HepG2 (cell line): ENCODE data around the gene NCKAP5L. TPM values are rescaled to one million over a fixed set of nuclear protein-coding genes. Genes with fewer than 3 reads are reported as not detected.

Experiments used
- AGO1 ChIP-seq: fragments of 200-400 bp; formaldehyde crosslinking; IDR thresholded peaks from 2 replicates; pipeline ENCODE4 v1.6.1; 2017; ENCODE audit warnings: mild to moderate bottlenecking, low read depth, low read length, moderate library complexity; ENCODE audit not compliant: poor library complexity, severe bottlenecking
- MATR3 ChIP-seq: sonication (generic); formaldehyde crosslinking; IDR thresholded peaks from 2 replicates; pipeline ENCODE4 v1.4.0; 2020; ENCODE audit warnings: missing genetic modification reagents
- RBAK ChIP-seq: sonication (generic); formaldehyde crosslinking; IDR thresholded peaks from 2 replicates; pipeline ENCODE4 v1.5.1; 2020; ENCODE audit warnings: mild to moderate bottlenecking, missing genetic modification reagents
- TP53 ChIP-seq: sonication (generic); formaldehyde crosslinking; conservative IDR thresholded peaks from 2 replicates; pipeline ENCODE4 v1.4.0; 2020; ENCODE audit warnings: missing genetic modification reagents
- ZKSCAN5 ChIP-seq: sonication (generic); formaldehyde crosslinking; IDR thresholded peaks from 2 replicates; pipeline ENCODE4 v1.5.1; 2020; ENCODE audit warnings: mild to moderate bottlenecking, missing genetic modification reagents
- ZNF20 ChIP-seq: sonication (generic); formaldehyde crosslinking; IDR thresholded peaks from 2 replicates; pipeline ENCODE4 v1.4.0; 2020; ENCODE audit warnings: mild to moderate bottlenecking, moderate library complexity, missing genetic modification reagents
- polyA plus RNA-seq, 8 experiments: library from polyadenylated mRNA; depleted of rRNA in 3 of 8; stranded (reverse) in 7 of 8; unstranded in 1 of 8; fragments of >200 nt; fragmentation: Illumina TruSeq in 4 of 8; extraction: Trizol in 4 of 8; gene quantifications; 2 replicates each; pipeline versions ENCODE4 v1.2.1 to v1.2.3, GENCODE V29; 2011 to 2016; ENCODE audit warnings: low read depth in 4 of 8, missing spikeins in 1 of 8, mixed read lengths in 1 of 8; ENCODE audit not compliant: insufficient read depth in 1 of 8
- total RNA-seq, 5 experiments: library from RNA; depleted of rRNA; stranded (reverse); fragments of >200 nt; fragmentation: Illumina TruSeq; extraction: Trizol; gene quantifications; 2 replicates each; pipeline ENCODE4 v1.2.3, GENCODE V29; 2016; ENCODE audit warnings: low read depth in 1 of 5
- TF ChIP-seq, protein P1 (sequence below): sonication (generic); formaldehyde crosslinking; IDR thresholded peaks from 2 replicates; pipeline ENCODE4 v1.4.0; 2020; ENCODE audit warnings: mild to moderate bottlenecking, missing genetic modification reagents, borderline replicate concordance
- TF ChIP-seq, protein P2 (sequence below): sonication (generic); formaldehyde crosslinking; IDR thresholded peaks from 2 replicates; pipeline ENCODE4 v1.4.0; 2020; ENCODE audit warnings: missing genetic modification reagents, mild to moderate bottlenecking, borderline replicate concordance
- TF ChIP-seq, protein P3 (sequence below): sonication (generic); formaldehyde crosslinking; IDR thresholded peaks from 2 replicates; pipeline ENCODE4 v1.5.0; 2020; ENCODE audit warnings: mild to moderate bottlenecking, missing genetic modification reagents, borderline replicate concordance
- TF ChIP-seq, protein P4 (sequence below), 2 experiments: fragments of 450-650 bp in 1 of 2; sonication (generic) in 1 of 2; formaldehyde crosslinking in 1 of 2; IDR thresholded peaks; 2 replicates each; pipeline versions ENCODE4 v1.6.1 to v1.8.0; 2016 to 2022; ENCODE audit warnings: antibody characterized with exemption in 1 of 2, mild to moderate bottlenecking in 1 of 2, missing genetic modification reagents in 1 of 2

Gene NCKAP5L
- total and polyA plus RNA-seq, 2 of the 13 experiments (the other 11 are each of a cell fraction or from before 2014, with no cell fraction given), result 4.1 to 9.0 TPM

DNA sequence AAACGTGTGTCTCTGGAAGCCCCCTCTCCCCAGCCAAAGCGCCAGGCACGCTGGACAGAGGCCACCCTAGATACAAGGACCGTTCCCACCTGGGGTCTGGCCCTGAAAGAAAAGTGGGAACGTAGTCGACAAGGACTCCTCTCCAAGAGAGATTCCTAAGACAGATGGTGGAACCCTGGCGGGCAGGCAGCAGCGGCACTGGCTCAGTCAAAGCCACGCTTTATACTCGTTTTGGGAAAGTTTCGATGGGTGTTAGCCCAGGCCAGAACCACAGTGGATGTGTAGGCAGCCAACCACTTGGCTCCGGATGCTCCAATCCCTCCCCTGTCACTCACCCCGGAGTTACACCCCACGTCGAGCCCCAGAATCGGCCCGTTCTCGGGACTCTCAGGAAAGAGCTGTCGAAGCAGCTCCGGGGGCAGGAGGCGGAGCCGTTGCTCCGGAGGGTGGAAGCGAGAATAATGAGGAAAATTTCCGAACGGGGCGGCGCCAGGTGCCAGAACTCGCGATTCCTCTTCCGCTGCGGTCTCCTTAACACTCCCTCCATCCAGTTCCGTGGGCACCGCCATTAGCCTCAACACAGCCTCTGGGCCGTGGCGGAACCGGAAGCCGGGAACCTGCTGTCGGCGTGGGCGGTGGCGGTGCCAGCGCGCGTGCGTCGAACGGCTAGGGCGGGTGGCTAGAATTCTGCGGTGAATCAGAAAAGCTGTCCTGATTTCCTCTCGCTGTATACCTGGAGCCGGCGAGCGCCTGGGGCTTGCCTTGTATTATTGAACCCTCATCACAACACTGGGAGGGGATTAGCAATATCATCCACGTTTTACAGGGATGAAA, 14.5 kb upstream of the NCKAP5L start, which contains the start of gene BCDIN3D (continued):
- no peak for TF ChIP-seq MATR3 (CRISPR knock-in tag)
- TF ChIP-seq, protein P1, sequence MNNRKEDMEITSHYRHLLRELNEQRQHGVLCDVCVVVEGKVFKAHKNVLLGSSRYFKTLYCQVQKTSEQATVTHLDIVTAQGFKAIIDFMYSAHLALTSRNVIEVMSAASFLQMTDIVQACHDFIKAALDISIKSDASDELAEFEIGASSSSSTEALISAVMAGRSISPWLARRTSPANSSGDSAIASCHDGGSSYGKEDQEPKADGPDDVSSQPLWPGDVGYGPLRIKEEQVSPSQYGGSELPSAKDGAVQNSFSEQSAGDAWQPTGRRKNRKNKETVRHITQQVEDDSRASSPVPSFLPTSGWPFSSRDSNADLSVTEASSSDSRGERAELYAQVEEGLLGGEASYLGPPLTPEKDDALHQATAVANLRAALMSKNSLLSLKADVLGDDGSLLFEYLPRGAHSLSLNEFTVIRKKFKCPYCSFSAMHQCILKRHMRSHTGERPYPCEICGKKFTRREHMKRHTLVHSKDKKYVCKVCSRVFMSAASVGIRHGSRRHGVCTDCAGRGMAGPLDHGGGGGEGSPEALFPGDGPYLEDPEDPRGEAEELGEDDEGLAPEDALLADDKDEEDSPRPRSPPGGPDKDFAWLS, result no peak
- no peak for TF ChIP-seq RBAK (CRISPR knock-in tag)
- TF ChIP-seq, protein P2, sequence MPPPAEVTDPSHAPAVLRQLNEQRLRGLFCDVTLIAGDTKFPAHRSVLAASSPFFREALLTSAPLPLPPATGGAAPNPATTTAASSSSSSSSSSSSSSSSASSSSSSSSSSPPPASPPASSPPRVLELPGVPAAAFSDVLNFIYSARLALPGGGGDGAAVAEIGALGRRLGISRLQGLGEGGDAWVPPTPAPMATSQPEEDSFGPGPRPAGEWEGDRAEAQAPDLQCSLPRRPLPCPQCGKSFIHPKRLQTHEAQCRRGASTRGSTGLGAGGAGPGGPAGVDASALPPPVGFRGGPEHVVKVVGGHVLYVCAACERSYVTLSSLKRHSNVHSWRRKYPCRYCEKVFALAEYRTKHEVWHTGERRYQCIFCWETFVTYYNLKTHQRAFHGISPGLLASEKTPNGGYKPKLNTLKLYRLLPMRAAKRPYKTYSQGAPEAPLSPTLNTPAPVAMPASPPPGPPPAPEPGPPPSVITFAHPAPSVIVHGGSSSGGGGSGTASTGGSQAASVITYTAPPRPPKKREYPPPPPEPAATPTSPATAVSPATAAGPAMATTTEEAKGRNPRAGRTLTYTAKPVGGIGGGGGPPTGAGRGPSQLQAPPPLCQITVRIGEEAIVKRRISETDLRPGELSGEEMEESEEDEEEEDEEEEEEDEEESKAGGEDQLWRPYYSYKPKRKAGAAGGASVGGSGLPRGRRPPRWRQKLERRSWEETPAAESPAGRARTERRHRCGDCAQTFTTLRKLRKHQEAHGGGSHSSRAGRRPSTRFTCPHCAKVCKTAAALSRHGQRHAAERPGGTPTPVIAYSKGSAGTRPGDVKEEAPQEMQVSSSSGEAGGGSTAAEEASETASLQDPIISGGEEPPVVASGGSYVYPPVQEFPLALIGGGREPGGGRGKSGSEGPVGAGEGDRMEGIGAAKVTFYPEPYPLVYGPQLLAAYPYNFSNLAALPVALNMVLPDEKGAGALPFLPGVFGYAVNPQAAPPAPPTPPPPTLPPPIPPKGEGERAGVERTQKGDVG, result no peak; the same call in 1 of the 2 replicates
- TF ChIP-seq TP53 (CRISPR knock-in tag), result no peak
- no peak for TF ChIP-seq ZKSCAN5 (CRISPR knock-in tag)
- TF ChIP-seq, protein P3, sequence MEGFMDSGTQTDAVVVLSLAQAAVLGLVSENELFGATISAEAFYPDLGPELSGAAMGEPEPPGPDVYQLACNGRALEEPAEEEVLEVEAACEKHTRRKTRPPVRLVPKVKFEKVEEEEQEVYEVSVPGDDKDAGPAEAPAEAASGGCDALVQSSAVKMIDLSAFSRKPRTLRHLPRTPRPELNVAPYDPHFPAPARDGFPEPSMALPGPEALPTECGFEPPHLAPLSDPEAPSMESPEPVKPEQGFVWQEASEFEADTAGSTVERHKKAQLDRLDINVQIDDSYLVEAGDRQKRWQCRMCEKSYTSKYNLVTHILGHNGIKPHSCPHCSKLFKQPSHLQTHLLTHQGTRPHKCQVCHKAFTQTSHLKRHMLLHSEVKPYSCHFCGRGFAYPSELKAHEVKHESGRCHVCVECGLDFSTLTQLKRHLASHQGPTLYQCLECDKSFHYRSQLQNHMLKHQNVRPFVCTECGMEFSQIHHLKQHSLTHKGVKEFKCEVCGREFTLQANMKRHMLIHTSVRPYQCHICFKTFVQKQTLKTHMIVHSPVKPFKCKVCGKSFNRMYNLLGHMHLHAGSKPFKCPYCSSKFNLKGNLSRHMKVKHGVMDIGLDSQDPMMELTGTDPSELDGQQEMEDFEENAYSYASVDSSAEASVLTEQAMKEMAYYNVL, result no peak
- TF ChIP-seq, protein P4, sequence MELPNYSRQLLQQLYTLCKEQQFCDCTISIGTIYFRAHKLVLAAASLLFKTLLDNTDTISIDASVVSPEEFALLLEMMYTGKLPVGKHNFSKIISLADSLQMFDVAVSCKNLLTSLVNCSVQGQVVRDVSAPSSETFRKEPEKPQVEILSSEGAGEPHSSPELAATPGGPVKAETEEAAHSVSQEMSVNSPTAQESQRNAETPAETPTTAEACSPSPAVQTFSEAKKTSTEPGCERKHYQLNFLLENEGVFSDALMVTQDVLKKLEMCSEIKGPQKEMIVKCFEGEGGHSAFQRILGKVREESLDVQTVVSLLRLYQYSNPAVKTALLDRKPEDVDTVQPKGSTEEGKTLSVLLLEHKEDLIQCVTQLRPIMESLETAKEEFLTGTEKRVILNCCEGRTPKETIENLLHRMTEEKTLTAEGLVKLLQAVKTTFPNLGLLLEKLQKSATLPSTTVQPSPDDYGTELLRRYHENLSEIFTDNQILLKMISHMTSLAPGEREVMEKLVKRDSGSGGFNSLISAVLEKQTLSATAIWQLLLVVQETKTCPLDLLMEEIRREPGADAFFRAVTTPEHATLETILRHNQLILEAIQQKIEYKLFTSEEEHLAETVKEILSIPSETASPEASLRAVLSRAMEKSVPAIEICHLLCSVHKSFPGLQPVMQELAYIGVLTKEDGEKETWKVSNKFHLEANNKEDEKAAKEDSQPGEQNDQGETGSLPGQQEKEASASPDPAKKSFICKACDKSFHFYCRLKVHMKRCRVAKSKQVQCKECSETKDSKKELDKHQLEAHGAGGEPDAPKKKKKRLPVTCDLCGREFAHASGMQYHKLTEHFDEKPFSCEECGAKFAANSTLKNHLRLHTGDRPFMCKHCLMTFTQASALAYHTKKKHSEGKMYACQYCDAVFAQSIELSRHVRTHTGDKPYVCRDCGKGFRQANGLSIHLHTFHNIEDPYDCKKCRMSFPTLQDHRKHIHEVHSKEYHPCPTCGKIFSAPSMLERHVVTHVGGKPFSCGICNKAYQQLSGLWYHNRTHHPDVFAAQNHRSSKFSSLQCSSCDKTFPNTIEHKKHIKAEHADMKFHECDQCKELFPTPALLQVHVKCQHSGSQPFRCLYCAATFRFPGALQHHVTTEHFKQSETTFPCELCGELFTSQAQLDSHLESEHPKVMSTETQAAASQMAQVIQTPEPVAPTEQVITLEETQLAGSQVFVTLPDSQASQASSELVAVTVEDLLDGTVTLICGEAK (IDR thresholded peaks at IDR 0.05), result no peak
- TF ChIP-seq, protein P4 (CRISPR knock-in tag; IDR thresholded peaks at IDR 0.05), result peak; percentile 39; the same call in 1 of the 2 replicates
- no peak for TF ChIP-seq AGO1
- 0 out of 2 replicates have a peak, but pooled peaks have one; percentile 32 for TF ChIP-seq ZNF20 (CRISPR knock-in tag)
